Chondrocyte (in vitro differentiated cells): ENCODE results near the gene TEKT3. TPM values are rescaled to one million over a fixed set of nuclear protein-coding genes. Genes with fewer than 3 reads are reported as not detected.

Experiments used
- DNase-seq: peaks from one replicate; pipeline ENCODE4 v3.0.0; 2021; ENCODE audit warnings: mixed read lengths, low spot score
- H3K27ac Mint-ChIP-seq: one replicate; pipeline ENCODE4 v1.8.0; 2021; ENCODE audit warnings: mild to moderate bottlenecking, moderate library complexity, mixed read lengths; ENCODE audit not compliant: unreplicated experiment
- H3K27me3 Mint-ChIP-seq: 2 replicates; pipeline ENCODE4 v1.8.0; 2021; ENCODE audit warnings: low read depth, mixed read lengths
- H3K36me3 Mint-ChIP-seq: 2 replicates; pipeline ENCODE4 v1.8.0; 2021; ENCODE audit warnings: low read depth, mixed read lengths
- H3K4me1 Mint-ChIP-seq: 2 replicates; pipeline ENCODE4 v1.8.0; 2021; ENCODE audit warnings: low read depth, mild to moderate bottlenecking, mixed read lengths
- H3K4me3 Mint-ChIP-seq: one replicate; pipeline ENCODE4 v1.8.0; 2021; ENCODE audit warnings: mild to moderate bottlenecking, moderate library complexity, mixed read lengths; ENCODE audit not compliant: unreplicated experiment
- H3K9me3 Mint-ChIP-seq: 2 replicates; pipeline ENCODE4 v1.8.0; 2021; ENCODE audit warnings: low read depth, mixed read lengths
- total RNA-seq: library from RNA; stranded (reverse); gene quantifications from 3 replicates; pipeline ENCODE4 v1.2.1, GENCODE V29; 2021
- TF ChIP-seq, protein P1 (sequence below): fragments of 200-600 bp; sonication (generic); IDR thresholded peaks from 2 replicates; pipeline ENCODE4 v1.5.0; 2021; ENCODE audit warnings: antibody characterized with exemption, mild to moderate bottlenecking, moderate library complexity

Gene TEKT3
- total RNA-seq, 1 donor from 2014 or later = 0.82 TPM

DNA sequence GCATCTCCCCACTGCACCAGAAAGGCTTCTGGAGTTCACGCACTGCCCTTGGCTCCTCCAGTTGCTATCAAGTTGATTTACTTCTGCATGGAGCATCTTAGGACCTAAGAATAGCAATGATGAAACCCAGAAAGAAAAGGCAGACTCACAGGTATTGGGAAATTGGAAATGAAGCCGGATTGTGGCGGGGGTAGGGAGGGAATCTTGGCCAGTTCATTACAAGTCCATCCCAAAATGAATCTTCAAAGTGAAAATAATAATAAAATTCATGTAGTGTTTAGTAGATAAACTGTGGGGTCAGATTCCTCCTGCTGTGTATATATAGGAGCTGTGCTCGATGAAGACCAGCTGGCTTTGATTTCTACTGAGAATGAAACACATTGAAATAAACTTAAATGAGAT, 33.7 kb downstream of the TEKT3 start:
- TF ChIP-seq, protein P1, sequence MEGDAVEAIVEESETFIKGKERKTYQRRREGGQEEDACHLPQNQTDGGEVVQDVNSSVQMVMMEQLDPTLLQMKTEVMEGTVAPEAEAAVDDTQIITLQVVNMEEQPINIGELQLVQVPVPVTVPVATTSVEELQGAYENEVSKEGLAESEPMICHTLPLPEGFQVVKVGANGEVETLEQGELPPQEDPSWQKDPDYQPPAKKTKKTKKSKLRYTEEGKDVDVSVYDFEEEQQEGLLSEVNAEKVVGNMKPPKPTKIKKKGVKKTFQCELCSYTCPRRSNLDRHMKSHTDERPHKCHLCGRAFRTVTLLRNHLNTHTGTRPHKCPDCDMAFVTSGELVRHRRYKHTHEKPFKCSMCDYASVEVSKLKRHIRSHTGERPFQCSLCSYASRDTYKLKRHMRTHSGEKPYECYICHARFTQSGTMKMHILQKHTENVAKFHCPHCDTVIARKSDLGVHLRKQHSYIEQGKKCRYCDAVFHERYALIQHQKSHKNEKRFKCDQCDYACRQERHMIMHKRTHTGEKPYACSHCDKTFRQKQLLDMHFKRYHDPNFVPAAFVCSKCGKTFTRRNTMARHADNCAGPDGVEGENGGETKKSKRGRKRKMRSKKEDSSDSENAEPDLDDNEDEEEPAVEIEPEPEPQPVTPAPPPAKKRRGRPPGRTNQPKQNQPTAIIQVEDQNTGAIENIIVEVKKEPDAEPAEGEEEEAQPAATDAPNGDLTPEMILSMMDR = no peak
- Mint-ChIP-seq H3K4me1 (peaks cover 30% of the 10 kb centered on the region), H3K36me3 (no peaks in the 10 kb centered on the region), H3K9me3 (no peaks in the 10 kb centered on the region), H3K4me3 (no peak overlapping the region), H3K27me3 (no peaks in the 10 kb centered on the region), H3K27ac (no peak overlapping the region)
- DNase-seq = no peak

DNA sequence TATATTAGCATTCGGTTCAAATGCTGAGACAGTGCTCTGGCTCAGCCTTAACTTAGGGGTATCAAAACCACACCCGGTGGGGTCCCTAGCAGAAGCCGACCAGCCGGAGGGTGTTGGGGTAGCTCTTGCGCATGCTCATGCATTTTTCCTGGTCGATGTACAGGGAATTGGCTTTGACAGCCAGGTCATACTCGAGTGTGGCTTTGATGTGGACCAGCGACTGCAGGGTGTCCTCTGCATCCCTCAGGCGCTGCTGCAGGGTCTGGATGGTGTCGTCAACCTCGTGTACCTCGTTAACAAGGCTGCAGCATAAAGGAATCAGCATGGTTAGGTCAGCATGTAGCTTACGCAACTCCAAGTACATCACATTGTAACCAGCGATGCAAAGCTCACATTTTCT, 37.5 kb downstream of the TEKT3 start:
- peaks cover 42% of the 10 kb centered on the region for H3K4me1 Mint-ChIP-seq
- TF ChIP-seq, protein P1 = no peak
- DNase-seq = no peak
- H3K9me3 Mint-ChIP-seq = no peaks in the 10 kb centered on the region
- no peaks in the 10 kb centered on the region for H3K27me3 Mint-ChIP-seq
- H3K4me3 Mint-ChIP-seq = no peak overlapping the region
- no peak overlapping the region for H3K27ac Mint-ChIP-seq
- no peaks in the 10 kb centered on the region for H3K36me3 Mint-ChIP-seq

DNA sequence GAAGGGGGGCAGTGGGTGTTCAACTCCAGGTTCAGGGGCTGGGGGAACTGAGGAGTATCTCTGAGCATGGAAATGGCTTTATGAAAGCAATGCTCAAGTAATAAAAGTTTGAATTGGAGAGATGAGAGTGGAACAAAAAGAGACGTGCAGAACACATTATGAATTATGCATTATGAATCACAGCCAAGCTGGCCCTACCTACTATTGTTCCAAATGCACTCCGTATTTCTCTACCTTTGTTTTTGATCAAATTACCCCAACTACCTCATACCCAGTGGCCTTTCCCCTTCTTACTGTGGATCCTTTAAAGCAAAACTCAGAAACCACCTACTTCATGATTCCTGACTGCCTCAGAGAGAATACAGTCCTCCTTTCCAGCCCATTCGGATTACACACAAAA, 38.1 kb downstream of the TEKT3 start:
- H3K4me1 Mint-ChIP-seq = peaks cover 44% of the 10 kb centered on the region
- H3K27me3 Mint-ChIP-seq = no peaks in the 10 kb centered on the region
- H3K4me3 Mint-ChIP-seq = no peak overlapping the region
- no peak for DNase-seq
- TF ChIP-seq, protein P1 = no peak
- no peaks in the 10 kb centered on the region for H3K9me3 Mint-ChIP-seq
- H3K36me3 Mint-ChIP-seq = no peaks in the 10 kb centered on the region
- H3K27ac Mint-ChIP-seq = no peak overlapping the region

DNA sequence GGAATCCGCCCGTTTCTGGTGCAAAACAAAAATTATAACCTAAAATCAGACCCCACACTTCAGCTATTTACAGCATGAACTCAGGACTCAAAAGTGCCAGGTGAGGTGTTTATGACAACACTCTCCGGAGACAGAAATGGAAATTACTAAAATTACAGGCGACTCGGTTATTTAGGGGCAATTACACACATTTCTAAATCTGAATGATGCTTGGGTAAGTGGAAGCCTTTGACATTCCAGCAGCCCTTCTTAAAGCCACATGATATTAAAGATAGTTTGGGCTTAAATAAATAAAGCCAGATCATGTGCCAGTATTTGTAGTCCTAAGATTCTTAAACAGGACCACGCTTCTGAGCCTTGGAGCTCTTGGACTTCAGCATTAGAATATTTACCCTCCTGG, 39.6 kb downstream of the TEKT3 start:
- no peak for DNase-seq
- no peaks in the 10 kb centered on the region for H3K36me3 Mint-ChIP-seq
- TF ChIP-seq, protein P1 = no peak
- H3K27me3 Mint-ChIP-seq = no peaks in the 10 kb centered on the region
- H3K9me3 Mint-ChIP-seq = no peaks in the 10 kb centered on the region
- H3K4me1 Mint-ChIP-seq = peaks cover 44% of the 10 kb centered on the region
- H3K4me3 Mint-ChIP-seq = no peak overlapping the region
- H3K27ac Mint-ChIP-seq = no peak overlapping the region

DNA sequence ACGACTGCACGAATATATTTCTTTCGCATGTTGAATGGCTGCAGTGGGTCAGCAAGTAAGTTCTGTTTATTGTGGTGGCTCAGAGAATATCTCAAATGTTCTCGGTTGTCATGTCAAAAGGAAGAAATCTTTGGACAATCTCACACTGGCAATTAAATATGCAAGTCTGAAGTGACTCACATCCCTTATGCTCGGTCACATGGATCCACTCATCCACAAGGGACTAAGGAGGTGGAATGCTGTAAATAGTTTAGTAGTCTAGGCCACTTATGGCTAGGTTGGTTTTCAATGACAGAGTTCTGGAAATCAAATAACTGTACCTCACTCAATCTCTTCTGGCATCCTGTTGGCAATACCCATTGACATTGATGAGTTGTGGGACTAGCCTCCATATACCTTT, 43.2 kb downstream of the TEKT3 start:
- Mint-ChIP-seq H3K4me1 (peaks cover 25% of the 10 kb centered on the region), H3K4me3 (no peak overlapping the region), H3K9me3 (no peaks in the 10 kb centered on the region), H3K36me3 (no peaks in the 10 kb centered on the region), H3K27ac (no peak overlapping the region), H3K27me3 (no peaks in the 10 kb centered on the region)
- no peak for DNase-seq
- TF ChIP-seq, protein P1 = no peak
